Fibroblast of pulmonary artery (primary cell): ENCODE measurements around the gene GRM7.

Source experiments
- DNase-seq: peaks from one replicate; pipeline ENCODE4 v3.0.0-alpha.2; 2010; ENCODE audit warnings: low read depth
- H3K4me3 ChIP-seq: replicated peaks from 2 replicates; pipeline ENCODE4 v1.5.1; 2011; ENCODE audit warnings: low read depth, mild to moderate bottlenecking, control low read depth, low read length, moderate library complexity
- CTCF ChIP-seq: IDR thresholded peaks from 2 replicates; pipeline ENCODE4 v1.5.1; 2011; ENCODE audit warnings: mild to moderate bottlenecking, control low read depth, low read length, inconsistent platforms; ENCODE audit errors: missing control alignments

Gene GRM7

GRCh38 chr3:7241584-7242302 is 380.8 kb downstream of the GRM7 start:
- TF ChIP-seq CTCF: no peak
- no peak overlapping the region for H3K4me3 ChIP-seq
- DNase-seq: no peak

GRCh38 chr3:7242303-7242635 is 381.4 kb downstream of the GRM7 start:
- no peak overlapping the region for H3K4me3 ChIP-seq
- no peak for TF ChIP-seq CTCF
- DNase-seq: no peak

GRCh38 chr3:7249493-7250076 is 388.7 kb downstream of the GRM7 start:
- H3K4me3 ChIP-seq: no peak overlapping the region
- no peak for TF ChIP-seq CTCF
- no peak for DNase-seq

DNA sequence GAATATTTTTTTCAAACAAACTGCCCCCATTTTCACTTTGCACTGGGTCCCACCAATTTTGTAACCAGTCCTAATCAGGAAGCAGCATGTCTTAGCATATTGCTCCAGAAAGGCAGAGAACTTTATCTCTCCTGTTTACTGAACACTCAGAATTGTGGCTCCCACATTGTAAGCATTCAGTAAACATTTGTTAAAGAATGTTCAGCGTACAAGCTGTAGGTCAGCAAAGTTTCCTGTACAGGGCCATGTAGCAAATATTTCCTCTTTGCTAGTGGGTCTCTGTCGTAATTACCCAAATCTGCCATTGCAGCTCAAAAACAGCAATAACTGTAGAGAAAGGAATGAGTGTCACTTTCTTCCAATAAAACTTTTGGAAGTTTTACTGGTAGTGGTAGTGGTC is 393.3 kb downstream of the GRM7 start:
- TF ChIP-seq CTCF: no peak

DNA sequence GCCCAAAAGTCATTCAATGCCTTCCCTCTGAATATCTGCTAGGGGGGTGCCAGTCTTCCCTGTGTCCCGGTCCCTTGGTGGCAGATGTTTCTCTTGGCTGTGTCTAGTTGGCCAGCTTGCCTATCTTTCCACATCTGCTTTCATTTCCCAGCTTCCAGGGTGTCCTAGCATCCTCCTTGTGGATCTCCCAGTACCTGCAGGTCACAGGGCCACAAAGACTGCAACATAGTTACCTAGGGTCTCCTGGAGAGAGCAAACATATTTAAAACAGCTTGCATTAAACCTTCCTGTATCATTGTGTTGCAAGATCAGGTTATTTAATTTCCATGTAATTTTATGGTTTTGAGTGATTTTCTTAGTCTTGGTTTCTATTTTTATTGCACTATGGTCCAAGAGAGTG is 400.1 kb downstream of the GRM7 start:
- TF ChIP-seq CTCF: no peak
- H3K4me3 ChIP-seq: no peak overlapping the region
- no peak for DNase-seq

More for the DNA sequence above, 393.3 kb downstream of the GRM7 start:
- no peak overlapping the region for H3K4me3 ChIP-seq
- DNase-seq: no peak

GRCh38 chr3:7263347-7264195 is 402.7 kb downstream of the GRM7 start:
- DNase-seq: no peak
- no peak for TF ChIP-seq CTCF
- H3K4me3 ChIP-seq: no peak overlapping the region
